ENCODE results near the gene ZNF662. TPM values are rescaled to one million over a fixed set of nuclear protein-coding genes. Genes with fewer than 3 reads are reported as not detected.

The ZNF662 gene
- total RNA-seq, 1 donor: 3.5 TPM

- H3K4me3 ChIP-seq (ENCODE audit: low read depth, low read length): no peak overlapping the region
- TF ChIP-seq CTCF (IDR thresholded peaks at IDR 0.05; ENCODE audit: insufficient read depth, low read depth, low read length): no peak
- no peak for DNase-seq (ENCODE audit: low read depth)
Observed at GRCh38 chr3:42895580-42895868, 10.4 kb upstream of the ZNF662 start.

GRCh38 chr3:42898896-42899675 lies 6.9 kb upstream of the ZNF662 start:
- no peak for TF ChIP-seq CTCF (IDR thresholded peaks at IDR 0.05; ENCODE audit: insufficient read depth, low read depth, low read length)
- DNase-seq (ENCODE audit: low read depth): no peak
- no peak overlapping the region for H3K4me3 ChIP-seq (ENCODE audit: low read depth, low read length)

- no peak for DNase-seq (ENCODE audit: low read depth)
- no peak for TF ChIP-seq CTCF (IDR thresholded peaks at IDR 0.05; ENCODE audit: insufficient read depth, low read depth, low read length)
- H3K4me3 ChIP-seq (ENCODE audit: low read depth, low read length): no peak overlapping the region
Observed at GRCh38 chr3:42900226-42901072, 5.5 kb upstream of the ZNF662 start.

- DNase-seq (ENCODE audit: low read depth): no peak
- TF ChIP-seq CTCF (IDR thresholded peaks at IDR 0.05; ENCODE audit: insufficient read depth, low read depth, low read length): no peak
- H3K4me3 ChIP-seq (ENCODE audit: low read depth, low read length): no peak overlapping the region
Observed at GRCh38 chr3:42901073-42901415, 4.9 kb upstream of the ZNF662 start.

GRCh38 chr3:42902257-42902656 lies 3.7 kb upstream of the ZNF662 start:
- no peak overlapping the region for H3K4me3 ChIP-seq (ENCODE audit: low read depth, low read length)
- TF ChIP-seq CTCF (IDR thresholded peaks at IDR 0.05; ENCODE audit: insufficient read depth, low read depth, low read length): no peak
- no peak for DNase-seq (ENCODE audit: low read depth)

GRCh38 chr3:42904076-42904475 lies 1.9 kb upstream of the ZNF662 start:
- no peak for DNase-seq (ENCODE audit: low read depth)
- no peak overlapping the region for H3K4me3 ChIP-seq (ENCODE audit: low read depth, low read length)
- TF ChIP-seq CTCF (IDR thresholded peaks at IDR 0.05; ENCODE audit: insufficient read depth, low read depth, low read length): no peak

Data from fibroblast of villous mesenchyme (primary cell).